T-helper 2 cell treated with Interferon-gamma antibody and Interleukin-4, amounts not matched to agents 100 ng/mL and 5 ng/mL, for 36 hours (primary cell): ENCODE data around the gene DNAH5. TPM values are rescaled to one million over a fixed set of nuclear protein-coding genes. Genes with fewer than 3 reads are reported as not detected.

Experiments
- intact Hi-C: fragments of 100-400 bp; cut with micrococcal nuclease; formaldehyde crosslinking; loops from one replicate; pipeline ENCODE4 v1.15.1; 2023
- total RNA-seq: library from RNA; stranded (reverse); gene quantifications from 2 replicates; pipeline ENCODE4 v1.2.3, GENCODE V29; 2022

The DNAH5 gene
- total RNA-seq, 1 donor from 2014 or later: not detected

DNA sequence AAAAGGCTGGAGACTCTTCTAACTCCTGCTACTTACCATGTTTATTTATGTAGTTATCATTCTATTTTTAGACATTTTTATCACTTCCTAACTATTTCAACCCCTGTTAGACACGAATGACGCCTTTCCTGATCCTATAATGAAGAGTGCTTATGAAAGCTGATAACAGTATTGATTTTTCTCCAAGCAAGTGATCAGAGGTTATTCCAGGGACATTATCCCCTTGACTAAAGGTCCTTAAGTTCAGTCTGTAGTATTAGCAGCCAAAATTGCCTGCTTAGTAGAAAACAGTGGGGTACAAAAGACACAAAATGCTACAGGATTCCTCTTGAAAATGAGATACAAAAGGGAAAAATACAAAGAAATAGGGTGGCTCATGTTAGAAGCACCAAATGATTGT, 235.6 kb downstream of the DNAH5 start:
- intact Hi-C loops: no loop called here

DNA sequence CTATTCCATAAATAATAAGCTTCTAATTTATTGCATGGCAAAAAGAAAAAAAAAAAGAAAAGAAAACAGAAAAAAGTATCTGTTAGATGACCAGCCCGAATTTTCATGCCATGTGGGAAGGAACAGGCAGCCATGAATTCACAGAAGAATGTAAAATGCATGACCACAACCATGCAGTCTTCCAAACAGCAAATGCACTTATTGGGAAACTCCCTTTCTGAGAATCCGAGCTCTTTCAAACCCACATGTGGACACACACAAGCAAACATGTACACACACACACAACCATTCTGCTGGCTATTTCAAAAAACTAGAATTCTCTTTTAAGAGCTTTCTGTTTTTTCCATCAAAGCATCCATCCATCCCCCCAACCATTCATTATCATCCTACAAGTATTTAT, 236.1 kb downstream of the DNAH5 start:
- intact Hi-C loops: no loop called here

DNA sequence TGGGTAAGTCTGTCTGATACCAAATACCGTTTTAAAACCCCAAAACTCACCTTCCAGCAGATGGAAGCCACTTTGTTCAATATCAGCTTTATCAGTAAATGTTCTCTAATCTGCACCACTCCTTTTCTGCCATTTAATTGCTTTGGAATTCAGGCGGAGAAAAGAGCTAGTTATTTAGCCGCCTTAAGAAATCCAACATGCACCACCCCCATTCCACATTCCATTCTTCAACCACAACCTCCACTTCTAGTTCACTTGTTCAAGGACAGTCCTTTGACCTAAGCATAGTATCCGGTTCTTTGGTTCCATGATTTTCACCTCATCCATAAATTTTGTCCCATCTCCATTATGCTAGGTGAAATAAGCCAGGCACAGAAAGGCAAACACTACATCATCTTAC, 240.1 kb downstream of the DNAH5 start:
- intact Hi-C loops: no loop called here

DNA sequence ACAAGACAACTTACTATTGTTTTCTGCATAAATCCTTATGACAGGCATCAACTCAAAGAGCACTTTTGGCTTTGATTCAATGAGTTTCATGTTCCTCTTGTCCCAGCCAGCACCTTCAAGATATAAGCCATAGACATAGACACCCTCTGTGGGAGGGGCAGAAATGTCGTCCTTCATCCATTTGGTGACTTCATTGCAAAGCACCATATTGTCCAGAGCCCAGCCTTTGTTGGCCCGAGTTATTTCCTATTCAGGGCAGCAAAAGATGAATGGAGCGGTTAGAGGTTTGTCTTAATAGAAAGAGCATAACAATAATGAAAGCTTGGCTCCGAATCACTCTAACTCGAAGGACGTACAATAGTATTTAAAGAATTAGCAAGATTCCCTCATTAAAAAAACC, 243.9 kb downstream of the DNAH5 start:
- intact Hi-C loops: no loop called here

DNA sequence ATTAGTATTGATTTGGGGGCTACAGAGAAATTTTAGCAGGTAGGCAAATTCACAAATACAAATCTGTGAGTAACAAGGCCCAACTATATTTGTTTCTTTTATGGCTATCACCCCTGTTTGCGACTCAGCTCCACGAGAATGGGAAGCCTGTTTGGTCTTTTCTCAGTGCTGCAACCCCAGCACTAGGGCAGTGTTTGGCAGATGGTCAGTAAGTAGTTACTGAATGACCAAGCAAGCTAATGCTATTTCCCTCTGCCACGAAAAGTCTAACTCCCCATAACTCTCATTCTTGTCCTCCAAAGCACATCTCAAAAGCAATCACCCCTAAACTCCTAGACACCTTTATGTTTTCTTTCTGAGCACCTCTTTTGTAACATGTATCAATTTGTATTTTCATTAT, 245.6 kb downstream of the DNAH5 start:
- intact Hi-C loops: no loop called here

DNA sequence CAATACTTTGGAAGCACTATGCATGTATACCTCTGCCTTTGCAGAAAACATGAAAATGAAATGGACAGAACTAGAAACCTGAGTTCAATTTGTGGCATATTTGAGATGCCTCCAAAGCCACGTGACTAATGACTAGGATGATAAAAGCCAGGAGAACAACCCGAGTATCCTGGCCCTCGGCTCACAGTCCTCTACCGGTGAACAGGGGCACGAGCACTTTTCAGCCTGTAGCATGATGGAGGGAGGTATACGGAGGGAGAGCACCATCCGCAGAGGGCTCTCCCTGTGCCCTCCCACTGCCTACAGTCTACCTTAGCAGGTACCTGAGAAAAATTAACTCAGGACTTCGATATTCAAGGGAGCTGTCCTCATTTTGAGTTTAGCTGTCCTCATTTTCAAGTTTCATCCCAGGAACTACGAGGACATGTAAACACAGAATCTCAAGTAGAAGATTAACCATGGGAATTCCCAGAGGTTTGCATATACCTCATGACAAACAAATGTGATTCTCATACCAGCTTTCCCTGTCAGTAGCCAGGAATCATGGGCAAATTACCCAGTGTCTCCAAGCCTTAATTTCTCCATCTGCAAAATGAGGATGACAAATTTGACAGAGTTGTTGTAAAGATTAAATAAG, 249.3 kb downstream of the DNAH5 start:
- intact Hi-C loops: no loop called here

DNA sequence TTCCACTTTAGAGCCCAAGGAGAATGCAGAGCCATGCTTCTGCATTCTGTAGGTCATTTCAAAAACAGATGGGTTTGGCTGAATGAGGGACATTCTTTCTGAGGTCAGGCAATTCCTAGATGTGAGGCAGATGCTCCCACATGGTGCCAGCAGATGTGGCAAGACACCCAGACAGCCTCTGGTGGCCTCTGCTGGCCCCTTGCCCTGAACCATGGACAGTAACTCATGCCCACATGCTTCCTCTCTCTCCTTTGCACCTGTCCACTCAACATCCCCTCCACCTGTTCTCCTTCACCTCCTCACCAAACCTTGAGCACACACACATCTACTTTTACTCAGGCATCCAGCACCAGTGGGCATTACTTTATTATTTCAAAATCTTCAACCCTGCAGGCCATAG, 252.3 kb downstream of the DNAH5 start:
- intact Hi-C loops: no loop called here

DNA sequence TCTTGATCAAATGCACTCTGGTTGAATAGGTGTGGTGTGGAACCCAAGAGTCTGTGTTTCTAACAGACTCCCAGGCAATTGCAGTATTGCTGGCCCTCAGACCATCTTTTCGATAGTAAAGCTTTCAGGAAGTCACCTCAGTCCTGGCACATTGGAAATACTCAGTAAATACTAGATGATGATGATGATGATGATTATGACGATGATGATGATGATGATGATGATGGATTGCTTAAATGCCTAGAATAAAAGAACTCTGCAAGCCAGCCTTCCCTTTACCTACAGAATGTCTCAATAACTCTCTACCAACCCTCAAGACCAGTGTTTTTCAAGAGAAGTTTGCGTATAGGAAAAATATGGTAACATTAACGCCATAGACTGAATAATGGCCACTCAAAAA, 268.0 kb downstream of the DNAH5 start:
- intact Hi-C loops: no loop called here

DNA sequence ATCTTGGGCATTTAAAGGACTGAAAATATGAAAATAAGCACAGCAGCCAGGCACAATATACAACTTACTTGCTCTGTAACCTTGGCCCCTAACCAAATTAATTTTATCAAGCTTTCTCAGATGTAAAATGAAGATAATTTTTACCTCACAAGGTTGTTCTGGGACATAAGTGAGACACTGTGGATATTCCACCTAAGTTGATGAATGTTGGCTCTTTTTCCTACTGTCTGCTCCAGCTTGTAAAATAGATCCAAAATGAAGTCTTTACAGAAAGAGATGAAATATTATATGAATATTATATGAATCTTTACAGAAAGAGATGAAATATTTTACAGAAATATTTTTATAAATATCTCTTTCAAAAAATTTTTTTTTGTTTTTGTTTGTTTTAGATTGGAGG, 270.1 kb downstream of the DNAH5 start:
- intact Hi-C loops: no loop called here

DNA sequence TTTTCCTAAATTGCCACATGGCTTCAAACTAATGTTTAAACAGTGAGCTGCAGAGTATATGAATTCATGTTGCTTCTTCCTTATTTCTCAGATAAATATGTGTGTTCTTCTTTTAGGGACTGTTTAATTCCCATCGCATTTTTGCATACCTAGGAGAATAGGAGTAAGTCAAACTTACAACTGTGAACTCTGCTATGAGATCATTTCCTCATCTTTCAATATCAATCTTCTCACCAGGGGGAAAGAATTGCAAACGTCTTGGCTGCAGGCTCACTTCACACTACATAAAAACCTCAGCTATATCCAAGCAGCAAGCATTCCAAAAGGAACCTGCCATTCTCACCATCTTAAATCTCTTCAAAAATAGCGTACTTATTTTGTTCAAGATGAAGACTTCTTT, 271.0 kb downstream of the DNAH5 start:
- intact Hi-C loops: no loop called here

DNA sequence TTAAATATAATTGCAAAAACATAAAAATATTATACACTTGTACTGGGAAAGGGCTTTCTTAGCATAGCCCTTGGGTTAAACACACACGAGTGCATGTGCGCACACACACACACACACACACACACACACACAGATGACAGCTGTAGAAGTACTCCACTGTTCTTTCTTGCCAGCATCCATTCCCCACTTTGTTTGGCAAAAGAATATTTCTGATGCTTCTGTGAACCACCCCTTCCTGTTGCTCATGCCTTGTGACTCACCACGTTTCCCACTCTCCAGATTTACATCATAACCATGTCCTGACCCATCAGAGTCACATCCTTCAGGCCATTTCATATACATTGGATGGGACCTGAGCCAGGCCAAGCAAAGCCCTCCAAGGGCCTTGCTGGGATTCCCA, 280.1 kb downstream of the DNAH5 start:
- intact Hi-C loops: no loop called here

DNA sequence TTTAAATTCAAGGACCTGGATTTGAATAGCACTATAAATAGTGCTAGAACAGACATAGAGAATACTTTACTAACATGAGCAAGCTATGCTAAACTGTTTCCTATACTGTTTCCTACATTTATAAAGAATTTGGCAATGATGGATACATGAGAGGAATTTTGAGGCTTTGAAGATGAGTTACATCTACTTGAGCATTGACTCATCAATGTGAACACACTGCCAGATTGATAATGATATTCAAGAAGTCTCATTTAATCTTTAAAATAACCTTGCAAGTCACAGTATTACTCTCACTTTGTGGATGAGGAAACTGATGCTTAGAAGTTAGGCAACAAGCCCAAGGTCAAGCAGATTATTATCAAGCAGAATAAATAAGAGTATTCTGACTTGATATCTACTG, 281.9 kb downstream of the DNAH5 start:
- intact Hi-C loops: no loop called here

DNA sequence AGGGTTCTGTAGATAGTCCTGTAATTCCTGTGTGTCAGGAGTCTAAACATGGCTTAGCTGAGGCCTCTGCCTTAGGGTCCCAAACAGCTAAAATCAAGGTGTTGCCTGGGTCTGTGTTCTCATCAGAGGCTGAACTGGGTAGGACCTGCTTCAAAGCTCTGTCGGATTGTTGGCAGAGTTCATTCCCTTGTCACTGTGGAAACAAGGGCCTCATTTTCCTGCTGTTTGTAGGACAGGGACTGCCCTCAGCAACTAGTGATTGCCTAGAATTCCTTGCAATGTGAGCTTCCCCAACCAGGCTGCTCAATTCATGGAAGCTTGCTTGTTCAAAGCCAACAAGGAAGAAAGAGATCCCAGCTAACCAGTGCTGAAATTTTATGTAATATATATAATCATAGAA, 283.2 kb downstream of the DNAH5 start:
- intact Hi-C loops: no loop called here

DNA sequence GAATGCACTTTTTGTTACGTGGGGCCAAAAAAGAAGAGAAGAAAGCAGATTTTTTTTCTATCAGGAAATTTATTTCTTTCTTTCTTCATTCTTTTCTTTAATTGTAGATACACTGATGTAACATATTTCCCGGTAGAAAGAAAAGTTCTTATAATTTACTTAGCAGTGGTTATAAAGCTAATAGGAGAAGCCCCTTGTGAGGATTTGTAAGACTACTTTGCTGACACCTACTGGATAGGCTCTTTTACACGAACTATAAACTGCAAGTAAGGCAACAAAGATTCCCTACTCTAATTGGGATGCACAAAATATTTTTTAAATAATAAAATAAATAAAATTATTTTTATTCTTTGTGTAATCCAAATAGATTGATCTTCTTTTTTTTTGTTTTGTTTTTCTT, 284.4 kb downstream of the DNAH5 start:
- intact Hi-C loops: no loop called here

DNA sequence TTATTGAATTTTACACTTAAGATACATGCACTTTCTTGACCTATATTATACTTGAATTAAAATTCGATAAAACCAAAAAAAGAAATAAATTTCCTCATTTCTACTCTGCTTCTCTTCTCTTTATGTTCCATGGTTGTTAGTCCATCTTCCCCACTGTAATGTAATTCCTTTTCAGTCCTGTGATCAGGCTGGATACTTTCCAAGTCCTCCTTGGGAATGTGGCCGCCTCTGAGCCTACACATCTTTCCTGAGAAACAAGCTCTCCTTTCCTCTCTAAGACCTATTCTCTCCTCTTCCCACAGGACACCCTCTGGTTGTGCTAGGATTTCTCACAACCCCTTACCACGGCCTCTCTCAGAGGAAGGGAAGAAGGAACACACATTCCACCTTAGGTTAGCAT, 285.1 kb downstream of the DNAH5 start:
- intact Hi-C loops: no loop called here

DNA sequence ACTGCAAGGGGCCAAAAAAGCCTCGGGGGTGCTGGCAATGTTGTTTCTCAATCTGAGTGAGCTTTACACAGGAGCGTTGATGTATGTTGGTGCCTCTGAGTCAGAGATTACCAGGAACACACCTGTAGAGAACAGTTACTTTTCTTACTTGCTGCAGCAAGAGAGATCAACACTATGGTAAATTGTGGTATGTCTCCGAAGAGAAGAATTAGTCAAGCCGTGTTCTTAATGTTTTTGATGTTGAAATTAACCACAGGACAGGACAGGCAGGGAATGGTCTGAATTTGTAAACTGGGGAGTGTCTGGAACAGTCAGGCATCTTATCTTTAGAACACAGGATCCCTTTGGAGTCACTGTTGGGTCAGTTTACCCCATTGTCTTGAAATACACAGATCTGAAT, 285.7 kb downstream of the DNAH5 start:
- intact Hi-C loops: no loop called here

DNA sequence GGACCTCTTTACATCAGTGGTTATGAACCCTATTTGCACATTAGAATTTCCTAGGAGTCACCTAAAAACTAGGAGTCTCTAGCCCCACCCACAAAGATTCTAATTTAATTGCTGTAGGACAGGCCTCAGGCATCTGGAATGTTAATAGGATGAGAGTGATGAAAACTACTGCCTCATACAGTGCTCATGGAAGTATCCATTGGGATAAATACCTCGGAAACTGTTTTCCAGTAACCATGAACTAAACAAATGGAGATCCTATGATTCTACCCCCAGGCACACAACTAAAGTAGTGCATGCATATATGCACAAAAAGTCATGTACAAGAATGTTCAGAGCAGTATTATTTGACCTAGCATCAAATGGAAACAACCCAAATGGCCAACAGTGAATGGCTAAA, 286.3 kb downstream of the DNAH5 start:
- intact Hi-C loops: no loop called here

DNA sequence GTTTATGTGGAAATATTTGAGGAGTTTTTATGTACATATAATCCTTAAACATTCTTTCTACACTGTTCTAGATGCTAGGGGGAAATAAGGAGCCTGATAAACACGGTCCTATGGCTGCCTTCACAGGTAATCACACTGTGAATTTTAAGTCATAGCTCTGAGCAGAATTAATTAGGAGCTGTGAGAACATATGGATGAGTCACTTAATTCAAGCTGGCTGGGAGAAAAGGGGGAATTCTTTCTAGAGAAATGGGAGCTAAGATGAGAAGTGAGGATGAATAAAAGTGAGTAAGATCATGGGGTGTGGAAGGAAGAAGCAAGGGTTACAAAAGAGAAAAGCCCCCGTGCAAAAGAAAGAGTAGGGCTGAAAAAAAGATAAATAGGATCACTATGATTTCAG, 290.8 kb downstream of the DNAH5 start:
- intact Hi-C loops: no loop called here

DNA sequence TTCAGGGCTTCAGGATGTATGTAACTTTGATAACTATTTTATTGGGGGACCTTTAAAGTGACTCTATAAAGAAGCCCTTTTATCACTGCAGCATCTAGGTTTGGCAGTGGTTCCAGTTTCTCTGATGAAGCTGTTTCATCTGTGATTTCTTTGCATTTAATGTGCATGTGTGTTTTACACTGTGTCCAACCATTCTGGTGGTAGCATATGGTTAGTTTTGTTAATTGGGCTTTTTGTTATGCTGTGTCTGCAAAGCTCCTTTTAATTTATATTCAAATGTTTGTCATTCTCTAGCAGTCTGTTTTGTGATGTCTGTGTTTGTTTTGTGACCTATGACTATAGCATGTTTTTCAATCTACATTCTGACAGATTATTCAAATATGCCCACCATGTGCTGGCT, 294.8 kb downstream of the DNAH5 start:
- intact Hi-C loops: no loop called here

DNA sequence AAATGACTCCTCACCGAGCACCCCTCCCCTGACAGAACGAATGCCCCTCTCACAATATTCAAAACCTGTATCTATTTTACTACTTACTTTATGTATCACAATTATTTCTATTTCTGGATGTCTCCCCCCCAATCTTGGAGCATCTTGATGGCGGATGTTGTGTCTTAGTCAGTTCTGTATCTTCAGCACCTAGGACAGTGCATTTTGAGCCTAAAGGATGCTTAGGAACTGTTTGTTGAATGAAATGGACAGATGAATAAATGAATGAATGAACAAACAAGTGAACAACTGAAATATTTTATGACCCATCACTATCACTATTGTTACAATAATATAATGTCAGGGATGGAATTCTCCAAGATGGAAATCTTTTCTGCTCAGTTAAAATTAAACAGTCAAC, 295.7 kb downstream of the DNAH5 start:
- intact Hi-C loops: no loop called here

DNA sequence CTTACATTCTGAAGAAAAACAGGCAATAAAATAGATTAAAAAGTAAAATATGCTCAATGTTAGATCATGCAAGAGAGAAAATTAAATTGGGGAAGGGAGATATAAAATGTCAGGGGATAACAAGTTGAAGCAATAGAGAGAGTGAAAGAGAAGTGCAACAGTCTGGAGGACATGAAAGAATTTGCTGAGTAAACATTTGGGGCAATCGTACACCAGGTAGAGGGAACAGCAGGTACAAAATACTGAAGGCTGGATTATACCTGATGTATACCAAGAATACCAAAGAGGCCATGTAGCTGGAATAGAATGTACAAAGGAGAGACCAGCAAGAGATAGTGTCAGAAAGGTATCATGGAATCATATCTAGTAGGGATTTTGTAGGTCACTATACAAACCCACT, 300.8 kb downstream of the DNAH5 start:
- intact Hi-C loops: no loop called here

DNA sequence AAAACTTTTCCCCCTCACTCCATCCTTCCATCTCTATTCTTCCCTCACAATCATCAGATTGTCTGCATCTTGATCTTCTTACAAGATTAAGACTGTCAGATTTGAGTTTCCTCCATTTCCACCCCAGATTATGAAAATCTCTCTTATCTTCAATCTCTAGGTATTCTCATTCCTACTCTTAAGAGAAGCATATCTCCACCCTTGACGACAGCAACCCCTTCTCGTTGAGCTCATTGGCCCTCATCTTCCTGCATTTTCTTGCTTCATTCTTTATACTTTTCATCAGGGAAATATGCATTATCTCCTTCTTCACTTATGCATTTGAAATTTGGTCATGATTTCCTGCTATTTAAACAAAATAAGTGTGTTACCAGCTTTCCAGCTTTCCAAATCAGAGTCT, 301.3 kb downstream of the DNAH5 start:
- intact Hi-C loops: no loop called here
